ENCODE measurements around the gene AFMID.

The AFMID gene

DNA sequence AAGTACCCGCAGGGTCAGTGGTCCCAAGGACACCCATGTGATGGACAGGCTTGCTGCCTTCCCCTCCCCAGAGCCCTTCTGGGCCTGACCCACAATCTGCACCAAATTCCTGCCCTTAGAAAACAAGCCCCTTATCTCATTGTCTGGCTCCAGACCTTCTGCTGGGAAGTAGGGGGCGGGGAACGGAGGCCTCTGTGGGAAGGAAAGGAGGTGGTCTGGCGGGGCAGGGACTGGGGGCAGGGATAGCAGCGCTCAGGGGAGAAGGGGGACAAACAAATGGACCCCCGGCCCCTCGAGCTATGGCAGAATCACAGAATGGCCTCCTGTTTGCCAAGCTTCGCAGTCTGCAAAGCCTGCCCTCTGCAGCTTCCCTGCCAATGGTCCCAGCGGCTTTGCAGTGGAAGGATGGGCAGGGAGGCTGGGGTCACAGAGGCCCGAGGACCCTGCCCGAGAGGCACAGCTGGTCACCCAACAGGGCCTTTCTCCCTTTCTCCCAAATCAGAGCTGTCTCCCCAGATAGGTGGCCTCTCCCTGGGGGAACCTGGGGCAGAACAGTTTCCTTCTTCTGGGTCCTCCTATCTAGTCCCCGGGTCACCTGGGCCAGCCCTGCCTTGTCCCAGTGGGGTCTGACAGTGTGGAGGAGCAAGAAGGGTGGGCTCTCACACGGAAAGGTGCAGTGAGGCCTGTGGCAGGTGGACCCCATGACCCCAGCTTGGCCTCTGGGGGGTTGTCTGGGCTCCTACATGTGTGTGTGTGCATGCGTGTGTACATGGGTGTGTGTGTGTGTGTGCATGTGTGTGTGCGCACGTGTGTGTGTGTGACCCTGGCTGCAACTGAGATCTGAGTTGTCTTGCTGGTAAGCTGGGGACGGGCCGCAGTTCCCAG, 69.8 kb downstream of the AFMID start:
- no peak for DNase-seq

Measured in NCI-H1436 (cell line).